Measurements from ENCODE around the gene DCUN1D1.

DNA sequence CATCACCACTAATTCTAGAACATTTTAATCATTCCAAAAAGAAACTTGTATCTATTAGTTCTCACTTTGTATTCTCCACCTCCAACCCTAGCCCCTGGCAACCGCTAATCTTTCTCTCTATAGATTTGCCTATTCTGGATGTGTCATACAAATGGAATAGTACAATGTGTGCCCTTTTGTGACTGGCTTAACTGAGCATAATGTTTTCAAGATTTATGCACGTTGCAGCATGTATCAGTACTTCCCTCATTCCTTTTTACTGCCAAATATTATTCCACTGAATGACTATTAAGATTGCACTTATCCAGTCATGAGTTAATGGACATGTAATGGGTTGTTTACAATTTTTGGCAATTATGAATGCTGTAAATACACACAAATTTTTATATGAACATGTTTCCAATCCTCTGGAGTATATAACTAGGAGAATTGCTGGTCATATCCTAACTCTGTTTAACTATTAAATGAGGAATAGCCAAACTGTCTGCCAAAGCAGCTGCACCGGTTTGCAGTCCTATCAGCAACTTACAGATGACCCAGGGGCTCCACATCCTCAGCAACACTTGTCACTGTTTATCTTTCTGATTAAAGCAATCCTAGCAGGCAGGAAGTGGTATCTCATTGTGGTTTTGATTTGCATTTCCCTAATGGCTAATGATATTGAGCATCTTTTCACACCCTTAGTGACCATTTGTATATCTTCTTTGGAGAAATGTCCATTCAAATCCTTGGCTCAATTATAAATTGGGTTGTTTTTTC is 42.9 kb downstream of the DCUN1D1 start:
- TF ChIP-seq, protein P1, sequence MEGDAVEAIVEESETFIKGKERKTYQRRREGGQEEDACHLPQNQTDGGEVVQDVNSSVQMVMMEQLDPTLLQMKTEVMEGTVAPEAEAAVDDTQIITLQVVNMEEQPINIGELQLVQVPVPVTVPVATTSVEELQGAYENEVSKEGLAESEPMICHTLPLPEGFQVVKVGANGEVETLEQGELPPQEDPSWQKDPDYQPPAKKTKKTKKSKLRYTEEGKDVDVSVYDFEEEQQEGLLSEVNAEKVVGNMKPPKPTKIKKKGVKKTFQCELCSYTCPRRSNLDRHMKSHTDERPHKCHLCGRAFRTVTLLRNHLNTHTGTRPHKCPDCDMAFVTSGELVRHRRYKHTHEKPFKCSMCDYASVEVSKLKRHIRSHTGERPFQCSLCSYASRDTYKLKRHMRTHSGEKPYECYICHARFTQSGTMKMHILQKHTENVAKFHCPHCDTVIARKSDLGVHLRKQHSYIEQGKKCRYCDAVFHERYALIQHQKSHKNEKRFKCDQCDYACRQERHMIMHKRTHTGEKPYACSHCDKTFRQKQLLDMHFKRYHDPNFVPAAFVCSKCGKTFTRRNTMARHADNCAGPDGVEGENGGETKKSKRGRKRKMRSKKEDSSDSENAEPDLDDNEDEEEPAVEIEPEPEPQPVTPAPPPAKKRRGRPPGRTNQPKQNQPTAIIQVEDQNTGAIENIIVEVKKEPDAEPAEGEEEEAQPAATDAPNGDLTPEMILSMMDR (IDR thresholded peaks at IDR 0.05), result no peak
- TF ChIP-seq POLR2A (IDR thresholded peaks at IDR 0.05; ENCODE audit: low read depth), result no peak

All from esophagus muscularis mucosa (tissue), 3 donors.